Neural cell (in vitro differentiated cells): ENCODE results near the gene EEF2K.

ENCODE experiments used
- CTCF ChIP-seq: fragments of 450-650 bp; IDR thresholded peaks from 2 replicates; pipeline ENCODE4 v1.5.1; 2014; ENCODE audit warnings: antibody characterized with exemption, mild to moderate bottlenecking, moderate library complexity; ENCODE audit not compliant: poor library complexity, severe bottlenecking
- EP300 ChIP-seq: fragments of 450-650 bp; conservative IDR thresholded peaks from 2 replicates; pipeline ENCODE4 v1.6.1; 2014; ENCODE audit warnings: antibody characterized with exemption, mild to moderate bottlenecking, moderate library complexity; ENCODE audit not compliant: poor library complexity, severe bottlenecking
- EZH2 ChIP-seq: fragments of 200-600, 300-800 bp; shearing (Covaris generic), sonication (generic); IDR thresholded peaks from 2 replicates; pipeline ENCODE4 v1.6.1; 2014; ENCODE audit warnings: antibody characterized with exemption, low read length, borderline replicate concordance, mild to moderate bottlenecking; ENCODE audit not compliant: insufficient read depth, poor library complexity, severe bottlenecking
- MXI1 ChIP-seq: fragments of 450-650 bp; conservative IDR thresholded peaks from 2 replicates; pipeline ENCODE4 v1.6.1; 2014; ENCODE audit warnings: antibody characterized with exemption, mild to moderate bottlenecking; ENCODE audit not compliant: poor library complexity, severe bottlenecking
- POLR2AphosphoS5 ChIP-seq: IDR thresholded peaks from 2 replicates; pipeline ENCODE4 v1.6.1; 2012
- RAD21 ChIP-seq: fragments of 450-650 bp; conservative IDR thresholded peaks from 2 replicates; pipeline ENCODE4 v1.6.1; 2014; ENCODE audit warnings: antibody characterized with exemption, mild to moderate bottlenecking, moderate library complexity
- REST ChIP-seq: IDR thresholded peaks from 2 replicates; pipeline ENCODE4 v1.6.1; 2012; ENCODE audit warnings: borderline replicate concordance
- SMC3 ChIP-seq: fragments of 450-650 bp; conservative IDR thresholded peaks from 2 replicates; pipeline ENCODE4 v1.6.1; 2014; ENCODE audit warnings: antibody characterized with exemption, mild to moderate bottlenecking, moderate library complexity; ENCODE audit not compliant: poor library complexity
- TAF1 ChIP-seq: IDR thresholded peaks from 2 replicates; pipeline ENCODE4 v1.6.1; 2012; ENCODE audit warnings: low read depth

GRCh38 chr16:22222006-22222405 is 15.9 kb downstream of the EEF2K start:
- no peak for TF ChIP-seq CTCF
- TF ChIP-seq EZH2: no peak
- TF ChIP-seq POLR2AphosphoS5: no peak
- TF ChIP-seq REST: no peak
- no peak for TF ChIP-seq RAD21
- TF ChIP-seq TAF1: no peak
- no peak for TF ChIP-seq EP300
- TF ChIP-seq SMC3: no peak
- no peak for TF ChIP-seq MXI1
